B cell (primary cell): ENCODE measurements around the gene LRRC58. TPM values are rescaled to one million over a fixed set of nuclear protein-coding genes. Genes with fewer than 3 reads are reported as not detected.

Experiments used
- ATAC-seq: fragments of 200-7000 bp; cut with Tn5 transposase; one replicate; pipeline ENCODE4 v1.10.0; 2021; ENCODE audit warnings: low read depth, mild to moderate bottlenecking, moderate number of reproducible peaks, moderate library complexity
- CTCF ChIA-PET: fragments of 350-600 bp; sonication (Branson Sonifier 250); formaldehyde crosslinking; loops from one replicate; lab custom pipeline; 2021; ENCODE audit warnings: antibody characterized with exemption, inconsistent platforms; lab: Charles Lee
- POLR2A ChIA-PET: fragments of 350-600 bp; sonication (Branson Sonifier 250); formaldehyde crosslinking; loops from one replicate; lab custom pipeline; 2021; ENCODE audit warnings: antibody characterized with exemption; lab: Charles Lee
- DNase-seq: peaks from one replicate; pipeline ENCODE4 v3.0.0; 2013
- H2AFZ ChIP-seq: 2 replicates; pipeline ENCODE4 v1.6.1; 2012; ENCODE audit warnings: mild to moderate bottlenecking, low read depth, low read length; ENCODE audit not compliant: insufficient read depth, poor library complexity, severe bottlenecking
- H3K27ac ChIP-seq, 2 donors: 1 replicate in 1 of 2; 2 replicates in 1 of 2; pipeline ENCODE4 v1.5.1; 2012 to 2013; ENCODE audit warnings: low read length in 2 of 2, mild to moderate bottlenecking in 2 of 2, moderate library complexity in 1 of 2
- H3K27me3 ChIP-seq, 4 experiments: fragments of 200-600 bp in 1 of 4; sonication (generic) in 1 of 4; replicated peaks in 1 of 4; 1 replicate in 2 of 4; 2 replicates in 2 of 4; pipeline versions ENCODE4 v1.6.1 to v1.7.0; 2013 to 2016; ENCODE audit warnings: low read length in 3 of 4, mild to moderate bottlenecking in 2 of 4, mixed read lengths in 1 of 4, moderate library complexity in 1 of 4; ENCODE audit not compliant: insufficient read depth in 4 of 4, control insufficient read depth in 3 of 4; ENCODE audit errors: control extremely low read depth in 1 of 4
- H3K36me3 ChIP-seq, 2 experiments: replicated peaks in 1 of 2; 1 replicate in 1 of 2; 2 replicates in 1 of 2; pipeline versions ENCODE4 v1.6.1 to v1.7.1; 2013; ENCODE audit warnings: low read length in 1 of 2; ENCODE audit not compliant: insufficient read depth in 2 of 2, control insufficient read depth in 1 of 2; ENCODE audit errors: control extremely low read depth in 1 of 2, extremely low read depth in 1 of 2
- H3K4me1 ChIP-seq, 2 donors: fragments of 200-600 bp in 1 of 2; sonication (generic) in 1 of 2; 1 replicate in 1 of 2; 2 replicates in 1 of 2; pipeline versions ENCODE4 v1.5.1 to v1.6.1; 2013 to 2017; ENCODE audit warnings: low read length in 2 of 2; ENCODE audit not compliant: control insufficient read depth in 2 of 2, insufficient read depth in 2 of 2
- H3K4me2 ChIP-seq: replicated peaks from 2 replicates; pipeline ENCODE3; 2012; ENCODE audit warnings: mild to moderate bottlenecking, low read depth, low read length; ENCODE audit not compliant: poor library complexity, severe bottlenecking
- H3K4me3 ChIP-seq, 5 experiments: fragments of 200-600 bp in 1 of 5; sonication (generic) in 1 of 5; 1 replicate in 3 of 5; 2 replicates in 2 of 5; pipeline versions ENCODE4 v1.5.1 to v1.7.0; 2011 to 2016; ENCODE audit warnings: low read length in 4 of 5, mild to moderate bottlenecking in 4 of 5, low read depth in 2 of 5, control low read depth in 1 of 5, moderate library complexity in 1 of 5; ENCODE audit not compliant: insufficient read depth in 1 of 5; ENCODE audit errors: control extremely low read depth in 1 of 5, extremely low read depth in 1 of 5
- H3K79me2 ChIP-seq: fragments of 200-600 bp; sonication (generic); one replicate; pipeline ENCODE4 v1.6.0; 2016; ENCODE audit warnings: low read length; ENCODE audit not compliant: control insufficient read depth, insufficient read depth
- H3K9ac ChIP-seq: fragments of 200-600 bp; sonication (generic); 2 replicates; pipeline ENCODE4 v1.6.1; 2017; ENCODE audit warnings: mild to moderate bottlenecking, low read length, moderate library complexity
- H3K9me3 ChIP-seq, 3 donors: one replicate each; pipeline versions ENCODE4 v1.6.1 to v1.7.1; 2013; ENCODE audit warnings: low read length in 2 of 3; ENCODE audit not compliant: control insufficient read depth in 2 of 3, insufficient read depth in 1 of 3; ENCODE audit errors: control extremely low read depth in 1 of 3
- H4K20me1 ChIP-seq: 2 replicates; pipeline ENCODE4 v1.6.0; 2012; ENCODE audit warnings: mild to moderate bottlenecking, low read length; ENCODE audit not compliant: insufficient read depth, control insufficient read depth, poor library complexity, severe bottlenecking
- H3K27ac Mint-ChIP-seq: one replicate; pipeline ENCODE4 v1.8.0; 2021; ENCODE audit warnings: mixed read lengths
- H3K27me3 Mint-ChIP-seq: one replicate; pipeline ENCODE4 v1.8.0; 2021; ENCODE audit warnings: mixed read lengths
- H3K4me1 Mint-ChIP-seq: one replicate; pipeline ENCODE4 v1.8.0; 2021; ENCODE audit warnings: mixed read lengths
- H3K4me3 Mint-ChIP-seq: one replicate; pipeline ENCODE4 v1.8.0; 2021; ENCODE audit warnings: mixed read lengths
- H3K9me3 Mint-ChIP-seq: one replicate; pipeline ENCODE4 v1.8.0; 2022; ENCODE audit warnings: mixed read lengths; ENCODE audit not compliant: insufficient read depth
- EZH2 ChIP-seq: IDR thresholded peaks from 2 replicates; pipeline ENCODE4 v1.6.1; 2012; ENCODE audit warnings: borderline replicate concordance, low read depth, mild to moderate bottlenecking, moderate library complexity, low read length; ENCODE audit not compliant: insufficient read depth, poor library complexity, severe bottlenecking
- WGBS: methylation state at CpG from one replicate; pipeline ENCODE4 v1.1.5; 2013; ENCODE audit warnings: missing lambda C conversion rate; ENCODE audit not compliant: insufficient coverage; 5-methylcytosine and 5-hydroxymethylcytosine counted together
- intact Hi-C: fragments of 100-400 bp; cut with micrococcal nuclease; formaldehyde crosslinking; loops from one replicate; pipeline ENCODE4 v1.10.0; 2022
- polyA plus RNA-seq: library from polyadenylated mRNA; depleted of rRNA; stranded (reverse); fragments of >200 nt; gene quantifications from 2 replicates; pipeline ENCODE4 v1.2.3, GENCODE V29; 2012
- total RNA-seq, 2 donors: library from RNA; stranded (reverse); fragments of 120-200 nt in 1 of 2; gene quantifications; 1 replicate in 1 of 2; 2 replicates in 1 of 2; pipeline versions ENCODE4 v1.2.3 to v1.2.4, GENCODE V29; 2013 to 2022
- TF ChIP-seq, protein P1 (sequence below): fragments of 200-600 bp; IDR thresholded peaks from one replicate; pipeline ENCODE4 v1.8.0; 2022; ENCODE audit warnings: antibody characterized with exemption, mild to moderate bottlenecking

Gene LRRC58
- total and polyA plus RNA-seq, 2 donors (not counting 1 experiment from before 2014, with no cell fraction given), result 5.0 to 16.7 TPM

- ChIA-PET POLR2A (no interaction called here), CTCF (interaction anchor here (1.1 kb wide), 1 partner anchor 13 kb away, joined by 3 read pairs; no protein-coding TSS in a partner anchor)
- H3K9ac ChIP-seq, result no peak overlapping the region
- H3K4me1 ChIP-seq, result peaks cover 10% of the 10 kb centered on the region in 2 donors
- peaks cover 93% of the 10 kb centered on the region for H3K79me2 ChIP-seq
- WGBS, result no CpG with 5 or more reads among the region's 1 CpG
- peaks cover 4 to 14% (median 5%) of the 10 kb centered on the region in 3 donors for H3K9me3 ChIP-seq
- H3K4me2 ChIP-seq, result no peak overlapping the region
- H3K4me3 ChIP-seq, result no peak overlapping the region
- intact Hi-C loops, result loop anchor here (10.0 kb wide), 1 partner anchor 670 kb away; the partner anchor contains the start of gene COX17
- H3K36me3 ChIP-seq, result peaks cover 12 to 16% of the 10 kb centered on the region in 2 experiments
- H3K27ac Mint-ChIP-seq, result no peak overlapping the region
- DNase-seq, result no peak
- H3K27me3 ChIP-seq, result no peaks in the 10 kb centered on the region
- no peak overlapping the region for H3K4me3 Mint-ChIP-seq
- H2AFZ ChIP-seq, result no peak overlapping the region
- peaks cover 68% of the 10 kb centered on the region for H4K20me1 ChIP-seq
- TF ChIP-seq EZH2, result no peak
- TF ChIP-seq, protein P1, sequence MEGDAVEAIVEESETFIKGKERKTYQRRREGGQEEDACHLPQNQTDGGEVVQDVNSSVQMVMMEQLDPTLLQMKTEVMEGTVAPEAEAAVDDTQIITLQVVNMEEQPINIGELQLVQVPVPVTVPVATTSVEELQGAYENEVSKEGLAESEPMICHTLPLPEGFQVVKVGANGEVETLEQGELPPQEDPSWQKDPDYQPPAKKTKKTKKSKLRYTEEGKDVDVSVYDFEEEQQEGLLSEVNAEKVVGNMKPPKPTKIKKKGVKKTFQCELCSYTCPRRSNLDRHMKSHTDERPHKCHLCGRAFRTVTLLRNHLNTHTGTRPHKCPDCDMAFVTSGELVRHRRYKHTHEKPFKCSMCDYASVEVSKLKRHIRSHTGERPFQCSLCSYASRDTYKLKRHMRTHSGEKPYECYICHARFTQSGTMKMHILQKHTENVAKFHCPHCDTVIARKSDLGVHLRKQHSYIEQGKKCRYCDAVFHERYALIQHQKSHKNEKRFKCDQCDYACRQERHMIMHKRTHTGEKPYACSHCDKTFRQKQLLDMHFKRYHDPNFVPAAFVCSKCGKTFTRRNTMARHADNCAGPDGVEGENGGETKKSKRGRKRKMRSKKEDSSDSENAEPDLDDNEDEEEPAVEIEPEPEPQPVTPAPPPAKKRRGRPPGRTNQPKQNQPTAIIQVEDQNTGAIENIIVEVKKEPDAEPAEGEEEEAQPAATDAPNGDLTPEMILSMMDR, result no peak
- peaks cover 5% of the 10 kb centered on the region for H3K9me3 Mint-ChIP-seq
- H3K4me1 Mint-ChIP-seq, result peaks cover 44% of the 10 kb centered on the region
- H3K27me3 Mint-ChIP-seq, result no peaks in the 10 kb centered on the region
- H3K27ac ChIP-seq, result no peak overlapping the region
- no peak for ATAC-seq
Observed at GRCh38 chr3:120344349-120344748, 4.8 kb downstream of the LRRC58 start.

GRCh38 chr3:120341658-120342346 is 7.4 kb downstream of the LRRC58 start:
- Histone ChIP-seq H3K27me3 (no peaks in the 10 kb centered on the region), H3K4me3 (no peak overlapping the region), H3K4me1 (peaks cover 0 to under 1% of the 10 kb centered on the region in 2 donors), H3K79me2 (peaks cover 79% of the 10 kb centered on the region), H3K4me2 (no peak overlapping the region), H3K9me3 (peaks cover 6 to 14% (median 8%) of the 10 kb centered on the region in 3 donors), H4K20me1 (peaks cover 64% of the 10 kb centered on the region), H2AFZ (no peak overlapping the region), H3K9ac (no peak overlapping the region), H3K36me3 (peaks cover 17 to 19% of the 10 kb centered on the region in 2 experiments), H3K27ac (no peak overlapping the region)
- H3K4me3 Mint-ChIP-seq, result no peak overlapping the region
- ChIA-PET POLR2A (no interaction called here), CTCF (no interaction called here)
- WGBS, result 99% methylated on average over 7 of the region's 8 CpGs
- intact Hi-C loops, result loop anchor here (10.0 kb wide), 1 partner anchor 667 kb away; the partner anchor contains the start of gene COX17
- DNase-seq, result no peak
- no peaks in the 10 kb centered on the region for H3K27me3 Mint-ChIP-seq
- TF ChIP-seq, protein P1, result no peak
- TF ChIP-seq EZH2, result no peak
- ATAC-seq, result no peak
- no peak overlapping the region for H3K27ac Mint-ChIP-seq
- H3K9me3 Mint-ChIP-seq, result peaks cover 12% of the 10 kb centered on the region
- peaks cover 37% of the 10 kb centered on the region for H3K4me1 Mint-ChIP-seq
